Measurements from ENCODE around the gene BCAS3.
"Not testable (repeated sequence)": the region's sequence is repeated elsewhere in the genome, so short reads cannot be mapped to it uniquely, and the experiment has no call there.

BCAS3 gene

DNA sequence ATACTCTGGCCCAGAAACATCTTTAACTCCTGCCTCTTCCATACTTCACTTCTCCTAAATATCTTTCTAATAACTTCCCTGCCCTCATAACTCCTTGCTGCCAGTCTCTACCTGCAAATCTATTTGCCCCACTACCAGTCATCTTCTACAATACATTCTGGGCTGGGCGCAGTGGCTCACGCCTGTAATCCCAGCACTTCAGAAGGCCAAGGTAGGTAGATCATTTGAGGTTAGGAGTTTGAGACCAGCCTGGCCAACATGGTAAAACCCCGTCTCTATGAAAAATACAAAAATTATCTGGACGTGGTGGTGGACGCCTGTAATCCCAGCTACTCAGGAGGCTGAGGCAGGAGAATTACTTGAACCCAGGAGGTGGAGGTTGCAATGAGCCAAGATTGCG is 763.9 kb downstream of the BCAS3 start:
- not testable (repeated sequence) for H3K27ac ChIP-seq (ENCODE audit: low read depth, low read length, severe bottlenecking); H3K36me3 ChIP-seq (ENCODE audit: control insufficient read depth, insufficient read depth, low read length); H3K4me3 ChIP-seq (ENCODE audit: extremely low read depth, insufficient read depth, low read length, poor library complexity, severe bottlenecking); H3K9me3 ChIP-seq (ENCODE audit: control insufficient read depth, low read length); H3K4me1 ChIP-seq (ENCODE audit: control insufficient read depth, insufficient read depth, low read length, poor library complexity, severe bottlenecking)
- WGBS, 2 experiments (ENCODE audit: insufficient coverage in 2 of 2), result 90 to 97% methylated on average over 2 to 5 of the region's 6 CpGs

DNA sequence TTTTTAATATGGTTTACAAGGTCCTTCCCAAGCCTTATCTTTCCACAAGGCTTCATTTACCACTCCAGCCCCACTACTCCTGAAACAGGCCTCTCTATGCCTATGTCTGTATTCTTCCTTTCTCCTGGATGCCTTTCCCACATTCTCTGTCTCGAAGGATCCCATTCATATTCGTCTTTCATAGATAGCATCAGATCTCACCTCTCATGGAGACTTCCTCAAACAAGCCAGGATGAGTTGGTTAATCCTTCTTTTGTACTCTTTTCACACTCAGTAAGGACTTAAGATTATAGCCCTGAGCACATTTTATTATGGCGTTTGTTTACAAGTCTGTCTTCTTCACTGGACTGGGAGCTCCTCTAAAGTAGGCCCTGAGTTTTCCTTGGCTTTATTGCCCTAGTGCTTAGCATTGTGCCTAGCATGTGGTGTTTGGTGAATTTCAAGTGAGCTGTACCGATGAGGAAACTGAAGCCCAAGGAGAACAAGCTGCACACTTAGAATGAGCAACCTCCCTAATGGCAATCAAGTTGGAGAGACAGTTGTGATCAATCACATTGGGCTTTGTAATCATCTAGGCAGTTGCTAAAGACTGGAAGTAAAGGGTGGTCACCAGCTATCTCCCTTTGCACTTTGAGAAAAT is 764.6 kb downstream of the BCAS3 start:
- Histone ChIP-seq H3K9me3 (ENCODE audit: control insufficient read depth, low read length) (peaks cover 6% of the 10 kb centered on the region), H3K4me1 (ENCODE audit: control insufficient read depth, insufficient read depth, low read length, poor library complexity, severe bottlenecking) (no peaks in the 10 kb centered on the region), H3K36me3 (ENCODE audit: control insufficient read depth, insufficient read depth, low read length) (no peaks in the 10 kb centered on the region), H3K4me3 (ENCODE audit: extremely low read depth, insufficient read depth, low read length, poor library complexity, severe bottlenecking) (no peak overlapping the region), H3K27ac (ENCODE audit: low read depth, low read length, severe bottlenecking) (no peak overlapping the region)
- WGBS, 2 experiments (ENCODE audit: insufficient coverage in 2 of 2), result 61 to 77% methylated on average over 2 to 3 of the region's 4 CpGs

All from mesodermal cell (in vitro differentiated cells).